ENCODE measurements around the gene PSG7. TPM values are rescaled to one million over a fixed set of nuclear protein-coding genes. Genes with fewer than 3 reads are reported as not detected.
"Not testable (repeated sequence)": the region's sequence is repeated elsewhere in the genome, so short reads cannot be mapped to it uniquely, and the experiment has no call there.

The PSG7 gene
- total and polyA plus RNA-seq, 2 donors (not counting 1 experiment from before 2014, with no cell fraction given) = not detected

GRCh38 chr19:42930214-42930613, 6.8 kb downstream of the PSG7 start:
- H3K27ac ChIP-seq (ENCODE audit: low read length in 2 of 2); DNase-seq; H3K9me3 ChIP-seq (ENCODE audit: control extremely low read depth in 1 of 3, control insufficient read depth in 2 of 3, insufficient read depth in 1 of 3, low read length in 2 of 3); H3K4me1 ChIP-seq (ENCODE audit: control insufficient read depth in 2 of 2, insufficient read depth in 2 of 2, low read length in 2 of 2); H3K27me3 ChIP-seq (replicated peaks in 1 of 4; ENCODE audit: control extremely low read depth in 1 of 4, control insufficient read depth in 3 of 4, insufficient read depth in 4 of 4, low read length in 3 of 4); H3K4me1 Mint-ChIP-seq; H3K79me2 ChIP-seq (ENCODE audit: control insufficient read depth, insufficient read depth, low read length); H3K4me3 ChIP-seq (ENCODE audit: control extremely low read depth in 1 of 5, extremely low read depth in 1 of 5, insufficient read depth in 1 of 5, low read depth in 2 of 5, low read length in 4 of 5); H3K36me3 ChIP-seq (replicated peaks in 1 of 2; ENCODE audit: control extremely low read depth in 1 of 2, control insufficient read depth in 1 of 2, extremely low read depth in 1 of 2, insufficient read depth in 2 of 2, low read length in 1 of 2); H3K9me3 Mint-ChIP-seq (ENCODE audit: insufficient read depth); POLR2A ChIA-PET; intact Hi-C loops (cut with micrococcal nuclease); H2AFZ ChIP-seq (ENCODE audit: insufficient read depth, low read depth, low read length, poor library complexity, severe bottlenecking); ATAC-seq (ENCODE audit: low read depth); H3K4me3 Mint-ChIP-seq; H3K9ac ChIP-seq (ENCODE audit: low read length); H4K20me1 ChIP-seq (ENCODE audit: control insufficient read depth, insufficient read depth, low read length, poor library complexity, severe bottlenecking); H3K4me2 ChIP-seq (replicated peaks; ENCODE audit: low read depth, low read length, poor library complexity, severe bottlenecking); H3K27ac Mint-ChIP-seq; CTCF ChIA-PET: not testable (repeated sequence)
- peak; percentile 45 for TF ChIP-seq CTCF (IDR thresholded peaks at IDR 0.05)
- 0% methylated on average over 1 of the region's 1 CpG for WGBS (ENCODE audit: insufficient coverage)
- H3K27me3 Mint-ChIP-seq = peaks cover 13% of the 10 kb centered on the region

- Mint-ChIP-seq H3K9me3 (ENCODE audit: insufficient read depth) (no peaks in the 10 kb centered on the region), H3K4me1 (no peaks in the 10 kb centered on the region), H3K27me3 (peaks cover 13% of the 10 kb centered on the region), H3K27ac (no peak overlapping the region), H3K4me3 (no peak overlapping the region)
- intact Hi-C loops (cut with micrococcal nuclease) = no loop called here
- no peak for TF ChIP-seq EZH2 (IDR thresholded peaks at IDR 0.05; ENCODE audit: borderline replicate concordance, insufficient read depth, low read depth, low read length, poor library complexity, severe bottlenecking)
- no peak for TF ChIP-seq CTCF (IDR thresholded peaks at IDR 0.05)
- Histone ChIP-seq H2AFZ (ENCODE audit: insufficient read depth, low read depth, low read length, poor library complexity, severe bottlenecking) (no peak overlapping the region), H3K9ac (ENCODE audit: low read length) (no peak overlapping the region), H3K27me3 (replicated peaks in 1 of 4; ENCODE audit: control extremely low read depth in 1 of 4, control insufficient read depth in 3 of 4, insufficient read depth in 4 of 4, low read length in 3 of 4) (peaks cover 0 to 1% (median 0%) of the 10 kb centered on the region in 4 experiments), H3K4me2 (replicated peaks; ENCODE audit: low read depth, low read length, poor library complexity, severe bottlenecking) (no peak overlapping the region), H3K36me3 (replicated peaks in 1 of 2; ENCODE audit: control extremely low read depth in 1 of 2, control insufficient read depth in 1 of 2, extremely low read depth in 1 of 2, insufficient read depth in 2 of 2, low read length in 1 of 2) (no peaks in the 10 kb centered on the region), H3K4me1 (ENCODE audit: control insufficient read depth in 2 of 2, insufficient read depth in 2 of 2, low read length in 2 of 2) (no peaks in the 10 kb centered on the region), H4K20me1 (ENCODE audit: control insufficient read depth, insufficient read depth, low read length, poor library complexity, severe bottlenecking) (no peaks in the 10 kb centered on the region), H3K27ac (ENCODE audit: low read length in 2 of 2) (no peak overlapping the region), H3K79me2 (ENCODE audit: control insufficient read depth, insufficient read depth, low read length) (no peaks in the 10 kb centered on the region), H3K4me3 (ENCODE audit: control extremely low read depth in 1 of 5, extremely low read depth in 1 of 5, insufficient read depth in 1 of 5, low read depth in 2 of 5, low read length in 4 of 5) (no peak overlapping the region), H3K9me3 (ENCODE audit: control extremely low read depth in 1 of 3, control insufficient read depth in 2 of 3, insufficient read depth in 1 of 3, low read length in 2 of 3) (no peaks in the 10 kb centered on the region)
- DNase-seq (no peak), ATAC-seq (ENCODE audit: low read depth) (no peak)
- WGBS (ENCODE audit: insufficient coverage) = 94% methylated on average over 3 of the region's 3 CpGs
- POLR2A ChIA-PET = no interaction called here
- CTCF ChIA-PET = no interaction called here
Observed at GRCh38 chr19:42928896-42929295, 8.1 kb downstream of the PSG7 start.
